SK-N-SH (cell line): Measurements from ENCODE around the gene BNC2. TPM values are rescaled to one million over a fixed set of nuclear protein-coding genes. Genes with fewer than 3 reads are reported as not detected.

ENCODE experiments used
- CTCF ChIA-PET: fragments of 300-600, 350-600 bp; formaldehyde crosslinking; extraction: SDS; loops from one replicate; lab custom pipeline; 2021; lab: Yijun Ruan, JAX
- POLR2A ChIA-PET: fragments of 350-600 bp; sonication (Branson Sonifier 250); formaldehyde crosslinking; extraction: SDS; loops from one replicate; lab custom pipeline; 2020; ENCODE audit warnings: antibody characterized with exemption, inconsistent platforms; lab: Yijun Ruan, JAX
- DNase-seq: peaks from one replicate; pipeline ENCODE4 v3.0.0; 2012
- H2AFZ ChIP-seq: fragments of 200-600 bp; sonication (generic); 2 replicates; pipeline ENCODE4 v1.8.1; 2016; ENCODE audit warnings: antibody characterized with exemption, mild to moderate bottlenecking, low read depth
- H3F3A ChIP-seq: fragments of 200-600 bp; sonication (generic); replicated peaks from 2 replicates; pipeline ENCODE3; 2016; ENCODE audit warnings: antibody characterized with exemption, mild to moderate bottlenecking; ENCODE audit not compliant: insufficient read depth
- H3K27ac ChIP-seq, 2 experiments: fragments of 200-500 bp in 1 of 2; fragments of 200-600 bp in 1 of 2; sonication (Bioruptor generic) in 1 of 2; sonication (generic), shearing (Covaris generic) in 1 of 2; 2 replicates each; pipeline versions ENCODE4 v1.5.1 to v1.6.1; 2014 to 2016; ENCODE audit warnings: low read depth in 2 of 2, inconsistent platforms in 1 of 2, low read length in 1 of 2, mild to moderate bottlenecking in 1 of 2, mixed read lengths in 1 of 2
- H3K27me3 ChIP-seq: fragments of 200-600 bp; sonication (generic), shearing (Covaris generic); 2 replicates; pipeline ENCODE4 v1.6.1; 2016; ENCODE audit warnings: mixed run types; ENCODE audit not compliant: insufficient read depth
- H3K36me3 ChIP-seq, 2 experiments: fragments of 200-500 bp in 1 of 2; fragments of 200-600 bp in 1 of 2; sonication (Bioruptor generic) in 1 of 2; sonication (generic) in 1 of 2; replicated peaks in 1 of 2; 2 replicates each; pipeline versions ENCODE3 to v1.5.1; 2014 to 2016; ENCODE audit warnings: low read length in 1 of 2, mild to moderate bottlenecking in 1 of 2; ENCODE audit not compliant: insufficient read depth in 2 of 2, control insufficient read depth in 1 of 2
- H3K4me1 ChIP-seq, 2 experiments: fragments of 200-500 bp in 1 of 2; fragments of 200-600 bp in 1 of 2; sonication (Bioruptor generic) in 1 of 2; sonication (generic), shearing (Covaris generic) in 1 of 2; 2 replicates each; pipeline versions ENCODE4 v1.5.1 to v1.6.1; 2014 to 2016; ENCODE audit warnings: low read depth in 1 of 2, low read length in 1 of 2, mixed run types in 1 of 2; ENCODE audit not compliant: insufficient read depth in 2 of 2, control insufficient read depth in 1 of 2
- H3K4me2 ChIP-seq: fragments of 200-600 bp; sonication (generic), shearing (Covaris generic); 2 replicates; pipeline ENCODE4 v1.6.1; 2017; ENCODE audit warnings: mixed run types
- H3K4me3 ChIP-seq, 2 experiments: fragments of 200-500 bp in 1 of 2; fragments of 200-600 bp in 1 of 2; sonication (Bioruptor generic) in 1 of 2; sonication (generic), shearing (Covaris generic) in 1 of 2; 2 replicates each; pipeline versions ENCODE4 v1.5.1 to v1.8.1; 2014 to 2016; ENCODE audit warnings: low read depth in 2 of 2, inconsistent platforms in 1 of 2, low read length in 1 of 2, mild to moderate bottlenecking in 1 of 2, mixed read lengths in 1 of 2, moderate library complexity in 1 of 2
- H3K79me2 ChIP-seq: fragments of 200-600 bp; sonication (generic); 2 replicates; pipeline ENCODE4 v1.8.1; 2017; ENCODE audit warnings: mild to moderate bottlenecking; ENCODE audit not compliant: insufficient read depth
- H3K9ac ChIP-seq: fragments of 200-600 bp; sonication (generic); 2 replicates; pipeline ENCODE4 v1.6.1; 2017; ENCODE audit warnings: mixed run types
- H3K9me2 ChIP-seq: fragments of 200-600 bp; sonication (generic); 2 replicates; pipeline ENCODE4 v1.6.1; 2017; ENCODE audit warnings: mixed run types
- H3K9me3 ChIP-seq: fragments of 200-600 bp; sonication (generic); 2 replicates; pipeline ENCODE4 v1.6.1; 2017; ENCODE audit warnings: mixed run types, mild to moderate bottlenecking, moderate library complexity
- H4K20me1 ChIP-seq: fragments of 200-600 bp; sonication (generic); 2 replicates; pipeline ENCODE4 v1.6.1; 2017; ENCODE audit warnings: mild to moderate bottlenecking, mixed run types; ENCODE audit not compliant: insufficient read depth
- ELF1 ChIP-seq: IDR thresholded peaks from 2 replicates; pipeline ENCODE4 v1.4.0; 2012
- FOSL2 ChIP-seq: IDR thresholded peaks from 2 replicates; pipeline ENCODE4 v1.4.0; 2012; ENCODE audit warnings: low read depth, mild to moderate bottlenecking, moderate library complexity, borderline replicate concordance
- FOXJ3 ChIP-seq: sonication (generic); formaldehyde crosslinking; IDR thresholded peaks from 2 replicates; pipeline ENCODE4 v1.5.1; 2020; ENCODE audit warnings: mild to moderate bottlenecking, missing genetic modification reagents
- FOXM1 ChIP-seq: IDR thresholded peaks from 2 replicates; pipeline ENCODE4 v1.4.0; 2012; ENCODE audit warnings: low read depth, mild to moderate bottlenecking
- GABPA ChIP-seq: IDR thresholded peaks from 2 replicates; pipeline ENCODE4 v1.4.0; 2012; ENCODE audit warnings: low read depth, mild to moderate bottlenecking
- JUND ChIP-seq: IDR thresholded peaks from 2 replicates; pipeline ENCODE4 v1.4.0; 2012
- MEF2A ChIP-seq: IDR thresholded peaks from 2 replicates; pipeline ENCODE4 v1.4.0; 2012; ENCODE audit warnings: low read depth, borderline replicate concordance
- RAD21 ChIP-seq: IDR thresholded peaks from 2 replicates; pipeline ENCODE4 v1.6.1; 2012; ENCODE audit warnings: mild to moderate bottlenecking, low read length
- RCOR1 ChIP-seq: fragments of 150-350 bp; IDR thresholded peaks from 2 replicates; pipeline ENCODE4 v1.6.1; 2017; ENCODE audit warnings: antibody characterized with exemption, low read length
- RFX5 ChIP-seq: IDR thresholded peaks from 2 replicates; pipeline ENCODE4 v1.6.1; 2012; ENCODE audit warnings: mild to moderate bottlenecking, improper control_type of control experiment, low read length
- RXRA ChIP-seq: IDR thresholded peaks from 2 replicates; pipeline ENCODE4 v1.4.0; 2012; ENCODE audit warnings: low read depth, mild to moderate bottlenecking, borderline replicate concordance
- SIN3A ChIP-seq: IDR thresholded peaks from 2 replicates; pipeline ENCODE4 v1.6.1; 2012; ENCODE audit warnings: low read depth, mild to moderate bottlenecking, low read length, moderate library complexity, borderline replicate concordance
- SMC3 ChIP-seq: IDR thresholded peaks from 2 replicates; pipeline ENCODE4 v1.6.1; 2012; ENCODE audit warnings: low read depth, low read length, improper control_type of control experiment
- TAF1 ChIP-seq: IDR thresholded peaks from 2 replicates; pipeline ENCODE4 v1.6.1; 2012; ENCODE audit warnings: low read depth, mild to moderate bottlenecking, low read length, moderate library complexity, borderline replicate concordance
- TCF12 ChIP-seq: IDR thresholded peaks from 2 replicates; pipeline ENCODE4 v1.4.0; 2012
- WGBS: methylation state at CpG from one replicate; pipeline ENCODE4 v1.1.6; 2017; ENCODE audit warnings: low lambda C conversion rate; 5-methylcytosine and 5-hydroxymethylcytosine counted together
- polyA plus RNA-seq, 3 experiments: library from polyadenylated mRNA; depleted of rRNA; stranded (reverse); fragments of >200 nt; gene quantifications; 2 replicates each; pipeline ENCODE4 v1.2.3, GENCODE V29; 2012
- TF ChIP-seq, protein P1 (sequence below): IDR thresholded peaks from 2 replicates; pipeline ENCODE4 v1.4.0; 2012; ENCODE audit warnings: low read depth, borderline replicate concordance
- TF ChIP-seq, protein P2 (sequence below): fragments of 150-350 bp; IDR thresholded peaks from 2 replicates; pipeline ENCODE4 v1.6.1; 2017; ENCODE audit warnings: antibody characterized with exemption, low read length, low read depth, borderline replicate concordance
- TF ChIP-seq, protein P3 (sequence below): fragments of 150-350 bp; IDR thresholded peaks from 2 replicates; pipeline ENCODE4 v1.6.1; 2016; ENCODE audit warnings: mild to moderate bottlenecking, low read depth, low read length
- TF ChIP-seq, protein P4 (sequence below): IDR thresholded peaks from 2 replicates; pipeline ENCODE4 v1.6.1; 2012; ENCODE audit warnings: mild to moderate bottlenecking, low read depth, low read length, moderate library complexity
- TF ChIP-seq, protein P5 (sequence below): IDR thresholded peaks from 2 replicates; pipeline ENCODE4 v1.4.0; 2012; ENCODE audit warnings: low read depth, borderline replicate concordance

The BNC2 gene
- polyA plus RNA-seq, 1 of the 3 experiments (the other 2 are of a cell fraction): 8.8 TPM

DNA sequence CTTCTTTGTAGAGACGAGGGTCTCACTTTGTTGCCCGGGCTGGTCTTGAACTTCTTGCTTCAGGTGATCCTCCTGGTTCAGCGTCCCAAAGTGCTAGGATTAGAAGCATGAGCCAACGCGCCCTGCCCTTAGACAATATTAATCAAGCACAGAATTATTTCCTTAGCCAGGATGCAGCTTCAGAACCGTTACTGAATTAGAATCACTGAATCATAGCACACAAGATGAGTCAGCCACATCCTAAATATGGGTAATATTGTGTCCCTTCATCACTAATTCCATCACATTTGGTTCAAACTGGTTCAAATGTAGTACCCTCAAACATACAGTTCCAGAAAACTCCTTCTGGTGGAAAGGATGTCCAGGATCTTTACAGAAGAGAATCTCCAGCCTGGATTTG, 82.7 kb downstream of the BNC2 start:
- no peaks in the 10 kb centered on the region for H4K20me1 ChIP-seq
- H3K27me3 ChIP-seq: no peaks in the 10 kb centered on the region
- 72% methylated on average over 6 of the region's 6 CpGs for WGBS
- CTCF ChIA-PET: interaction anchor here (0.6 kb wide), 1 partner anchor 9 kb away, joined by 3 read pairs; no protein-coding TSS in a partner anchor
- peak overlapping the region in 1 of 2 experiments; percentile 7; a peak in 1 of 4 replicates for H3K27ac ChIP-seq
- no peaks in the 10 kb centered on the region for H3K9me3 ChIP-seq
- DNase-seq: no peak
- no peaks in the 10 kb centered on the region for H3K9me2 ChIP-seq
- no peaks in the 10 kb centered on the region; a peak in 1 of 4 replicates for H3K4me1 ChIP-seq
- TF ChIP-seq JUND: peak; percentile 38; the same call in 1 of the 2 replicates
- peak; percentile 61 for TF ChIP-seq FOSL2
- no peak for TF ChIP-seq RAD21
- H3K4me2 ChIP-seq: peak overlapping the region; percentile 9; the same call in 1 of the 2 replicates
- no peak overlapping the region for H2AFZ ChIP-seq
- H3K79me2 ChIP-seq: peaks cover 23% of the 10 kb centered on the region
- H3K4me3 ChIP-seq: no peak overlapping the region
- no peaks in the 10 kb centered on the region for H3K36me3 ChIP-seq
- no peaks in the 10 kb centered on the region for H3F3A ChIP-seq
- POLR2A ChIA-PET: no interaction called here
- H3K9ac ChIP-seq: no peak overlapping the region

DNA sequence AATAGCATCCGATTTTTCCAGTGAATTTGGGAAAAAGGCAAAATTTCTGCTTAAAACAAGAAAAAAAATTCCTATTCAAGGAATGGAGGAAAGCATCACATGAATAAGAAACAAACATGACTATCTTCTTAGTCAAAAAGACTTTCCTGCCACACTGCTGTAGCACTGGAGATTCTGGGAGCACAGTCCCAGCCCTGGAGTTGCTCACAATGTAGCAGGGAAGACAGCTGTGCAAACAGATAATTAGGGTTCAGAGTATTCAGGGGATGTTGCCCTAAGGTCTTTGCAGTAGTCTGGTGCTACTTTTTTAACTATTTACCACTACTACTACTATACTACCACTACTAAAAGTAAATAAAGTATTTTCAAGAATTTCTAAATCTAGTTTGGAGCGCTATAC, 86.5 kb downstream of the BNC2 start:
- TF ChIP-seq SIN3A: no peak
- no peak for TF ChIP-seq RFX5
- TF ChIP-seq, protein P1, sequence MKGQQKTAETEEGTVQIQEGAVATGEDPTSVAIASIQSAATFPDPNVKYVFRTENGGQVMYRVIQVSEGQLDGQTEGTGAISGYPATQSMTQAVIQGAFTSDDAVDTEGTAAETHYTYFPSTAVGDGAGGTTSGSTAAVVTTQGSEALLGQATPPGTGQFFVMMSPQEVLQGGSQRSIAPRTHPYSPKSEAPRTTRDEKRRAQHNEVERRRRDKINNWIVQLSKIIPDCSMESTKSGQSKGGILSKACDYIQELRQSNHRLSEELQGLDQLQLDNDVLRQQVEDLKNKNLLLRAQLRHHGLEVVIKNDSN: no peak
- TF ChIP-seq ELF1: no peak
- no peak for TF ChIP-seq TCF12
- TF ChIP-seq, protein P2, sequence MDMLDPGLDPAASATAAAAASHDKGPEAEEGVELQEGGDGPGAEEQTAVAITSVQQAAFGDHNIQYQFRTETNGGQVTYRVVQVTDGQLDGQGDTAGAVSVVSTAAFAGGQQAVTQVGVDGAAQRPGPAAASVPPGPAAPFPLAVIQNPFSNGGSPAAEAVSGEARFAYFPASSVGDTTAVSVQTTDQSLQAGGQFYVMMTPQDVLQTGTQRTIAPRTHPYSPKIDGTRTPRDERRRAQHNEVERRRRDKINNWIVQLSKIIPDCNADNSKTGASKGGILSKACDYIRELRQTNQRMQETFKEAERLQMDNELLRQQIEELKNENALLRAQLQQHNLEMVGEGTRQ: no peak
- no peak for TF ChIP-seq RXRA
- TF ChIP-seq, protein P3, sequence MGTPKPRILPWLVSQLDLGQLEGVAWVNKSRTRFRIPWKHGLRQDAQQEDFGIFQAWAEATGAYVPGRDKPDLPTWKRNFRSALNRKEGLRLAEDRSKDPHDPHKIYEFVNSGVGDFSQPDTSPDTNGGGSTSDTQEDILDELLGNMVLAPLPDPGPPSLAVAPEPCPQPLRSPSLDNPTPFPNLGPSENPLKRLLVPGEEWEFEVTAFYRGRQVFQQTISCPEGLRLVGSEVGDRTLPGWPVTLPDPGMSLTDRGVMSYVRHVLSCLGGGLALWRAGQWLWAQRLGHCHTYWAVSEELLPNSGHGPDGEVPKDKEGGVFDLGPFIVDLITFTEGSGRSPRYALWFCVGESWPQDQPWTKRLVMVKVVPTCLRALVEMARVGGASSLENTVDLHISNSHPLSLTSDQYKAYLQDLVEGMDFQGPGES: no peak
- no peak for TF ChIP-seq SMC3
- no peak for TF ChIP-seq FOXM1
- TF ChIP-seq MEF2A: no peak
- TF ChIP-seq FOXJ3 (CRISPR knock-in tag): no peak
- TF ChIP-seq, protein P4, sequence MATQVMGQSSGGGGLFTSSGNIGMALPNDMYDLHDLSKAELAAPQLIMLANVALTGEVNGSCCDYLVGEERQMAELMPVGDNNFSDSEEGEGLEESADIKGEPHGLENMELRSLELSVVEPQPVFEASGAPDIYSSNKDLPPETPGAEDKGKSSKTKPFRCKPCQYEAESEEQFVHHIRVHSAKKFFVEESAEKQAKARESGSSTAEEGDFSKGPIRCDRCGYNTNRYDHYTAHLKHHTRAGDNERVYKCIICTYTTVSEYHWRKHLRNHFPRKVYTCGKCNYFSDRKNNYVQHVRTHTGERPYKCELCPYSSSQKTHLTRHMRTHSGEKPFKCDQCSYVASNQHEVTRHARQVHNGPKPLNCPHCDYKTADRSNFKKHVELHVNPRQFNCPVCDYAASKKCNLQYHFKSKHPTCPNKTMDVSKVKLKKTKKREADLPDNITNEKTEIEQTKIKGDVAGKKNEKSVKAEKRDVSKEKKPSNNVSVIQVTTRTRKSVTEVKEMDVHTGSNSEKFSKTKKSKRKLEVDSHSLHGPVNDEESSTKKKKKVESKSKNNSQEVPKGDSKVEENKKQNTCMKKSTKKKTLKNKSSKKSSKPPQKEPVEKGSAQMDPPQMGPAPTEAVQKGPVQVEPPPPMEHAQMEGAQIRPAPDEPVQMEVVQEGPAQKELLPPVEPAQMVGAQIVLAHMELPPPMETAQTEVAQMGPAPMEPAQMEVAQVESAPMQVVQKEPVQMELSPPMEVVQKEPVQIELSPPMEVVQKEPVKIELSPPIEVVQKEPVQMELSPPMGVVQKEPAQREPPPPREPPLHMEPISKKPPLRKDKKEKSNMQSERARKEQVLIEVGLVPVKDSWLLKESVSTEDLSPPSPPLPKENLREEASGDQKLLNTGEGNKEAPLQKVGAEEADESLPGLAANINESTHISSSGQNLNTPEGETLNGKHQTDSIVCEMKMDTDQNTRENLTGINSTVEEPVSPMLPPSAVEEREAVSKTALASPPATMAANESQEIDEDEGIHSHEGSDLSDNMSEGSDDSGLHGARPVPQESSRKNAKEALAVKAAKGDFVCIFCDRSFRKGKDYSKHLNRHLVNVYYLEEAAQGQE: no peak
- TF ChIP-seq, protein P5, sequence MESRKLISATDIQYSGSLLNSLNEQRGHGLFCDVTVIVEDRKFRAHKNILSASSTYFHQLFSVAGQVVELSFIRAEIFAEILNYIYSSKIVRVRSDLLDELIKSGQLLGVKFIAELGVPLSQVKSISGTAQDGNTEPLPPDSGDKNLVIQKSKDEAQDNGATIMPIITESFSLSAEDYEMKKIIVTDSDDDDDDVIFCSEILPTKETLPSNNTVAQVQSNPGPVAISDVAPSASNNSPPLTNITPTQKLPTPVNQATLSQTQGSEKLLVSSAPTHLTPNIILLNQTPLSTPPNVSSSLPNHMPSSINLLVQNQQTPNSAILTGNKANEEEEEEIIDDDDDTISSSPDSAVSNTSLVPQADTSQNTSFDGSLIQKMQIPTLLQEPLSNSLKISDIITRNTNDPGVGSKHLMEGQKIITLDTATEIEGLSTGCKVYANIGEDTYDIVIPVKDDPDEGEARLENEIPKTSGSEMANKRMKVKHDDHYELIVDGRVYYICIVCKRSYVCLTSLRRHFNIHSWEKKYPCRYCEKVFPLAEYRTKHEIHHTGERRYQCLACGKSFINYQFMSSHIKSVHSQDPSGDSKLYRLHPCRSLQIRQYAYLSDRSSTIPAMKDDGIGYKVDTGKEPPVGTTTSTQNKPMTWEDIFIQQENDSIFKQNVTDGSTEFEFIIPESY: no peak
- TF ChIP-seq RAD21: no peak
- no peak for TF ChIP-seq GABPA
- no peak for TF ChIP-seq RCOR1
- no peak for TF ChIP-seq TAF1
- no peak overlapping the region for H3K9ac ChIP-seq
- no peaks in the 10 kb centered on the region for H3K27me3 ChIP-seq
- peaks cover 9% of the 10 kb centered on the region; the same call in 1 of the 2 replicates for H3K79me2 ChIP-seq
- CTCF ChIA-PET: interaction anchor here (1.1 kb wide), 1 partner anchor 322 kb away, joined by 3 read pairs; no protein-coding TSS in a partner anchor
- no peaks in the 10 kb centered on the region; a peak in 1 of 4 replicates for H3K4me1 ChIP-seq
- 98% methylated on average over 2 of the region's 2 CpGs for WGBS
- H2AFZ ChIP-seq: no peak overlapping the region
- no peaks in the 10 kb centered on the region for H3K9me3 ChIP-seq
- no peak overlapping the region for H3K4me2 ChIP-seq
- no peaks in the 10 kb centered on the region for H3F3A ChIP-seq
- no peaks in the 10 kb centered on the region for H4K20me1 ChIP-seq
- POLR2A ChIA-PET: no interaction called here
- no peak overlapping the region for H3K4me3 ChIP-seq
- no peak overlapping the region for H3K27ac ChIP-seq
- no peak for DNase-seq
- peaks cover 0 to 4% of the 10 kb centered on the region in 2 experiments for H3K36me3 ChIP-seq
- no peaks in the 10 kb centered on the region for H3K9me2 ChIP-seq
